Activated CD4-positive, alpha-beta T cell treated with anti-CD3 and anti-CD28 coated beads, Interleukin-2, amount 50 U/mL, for 1 hour (primary cell): ENCODE data around the gene CCT7.
A peak's percentile ranks its signal among the peaks of the same experiment; 100 is the strongest.
"Not testable (repeated sequence)": the region's sequence is repeated elsewhere in the genome, so short reads cannot be mapped to it uniquely, and the experiment has no call there.

ENCODE experiments used
- DNase-seq: peaks from one replicate; pipeline ENCODE4 v3.0.0-alpha.2; 2020

CCT7 gene

GRCh38 chr2:73255907-73256617, 22.0 kb downstream of the CCT7 start:
- DNase-seq, result no peak

- no peak for DNase-seq
Measured at GRCh38 chr2:73256618-73256922, 22.5 kb downstream of the CCT7 start.

- no peak for DNase-seq
Measured at GRCh38 chr2:73257021-73257420, 22.9 kb downstream of the CCT7 start.

- no peak for DNase-seq
Measured at GRCh38 chr2:73257425-73258125, 23.5 kb downstream of the CCT7 start.

DNA sequence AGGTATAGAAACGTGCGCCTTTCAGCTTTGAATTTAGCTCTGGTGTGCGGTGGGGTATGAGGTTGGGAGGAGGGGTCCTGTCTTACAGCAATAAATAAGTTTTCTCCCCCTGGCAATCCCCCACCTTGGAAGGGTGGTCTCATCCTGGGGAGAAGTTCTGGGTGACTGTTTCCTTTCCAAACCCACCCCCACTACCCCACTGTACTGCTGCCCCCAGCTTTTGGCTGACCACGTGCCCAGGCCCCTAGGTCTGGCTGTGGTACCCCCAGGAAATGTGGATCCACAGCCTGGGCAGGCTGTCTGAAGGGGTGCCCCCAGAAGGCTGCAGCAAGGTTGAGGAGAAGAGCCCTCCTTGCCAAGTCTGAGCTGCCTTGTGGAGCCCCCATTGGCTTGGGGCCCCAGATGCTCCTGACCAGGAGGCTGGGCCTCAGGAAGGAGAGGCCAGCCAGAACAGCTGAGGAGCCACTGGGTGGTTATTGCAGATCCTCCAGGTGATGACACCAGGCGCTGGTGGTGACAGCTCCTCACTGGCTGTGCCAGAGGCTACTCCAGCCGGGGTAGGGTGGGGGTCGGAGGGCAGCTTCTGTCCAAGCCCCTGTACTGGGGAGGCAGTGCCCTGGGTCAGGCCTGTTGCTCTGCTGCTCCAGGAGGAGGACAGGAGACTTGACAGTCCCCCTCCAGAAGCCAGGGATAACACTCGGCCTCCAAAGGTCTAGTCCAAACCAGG, 24.2 kb downstream of the CCT7 start:
- DNase-seq, result no peak

DNA sequence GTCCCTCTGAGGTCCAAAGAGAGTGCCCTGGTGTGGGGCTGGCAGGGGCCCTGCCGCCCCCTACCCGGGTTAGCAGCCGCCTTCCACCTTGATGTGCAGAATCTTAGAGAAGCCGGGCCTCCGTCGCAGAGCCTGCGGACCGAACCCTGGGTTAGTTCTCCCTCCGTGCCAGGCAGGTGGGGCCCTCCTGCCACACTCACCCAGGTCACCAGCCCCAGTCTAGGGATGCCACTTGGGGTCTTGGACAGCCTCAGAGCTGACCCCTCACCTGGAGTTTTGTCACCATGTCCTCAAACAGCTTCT, 24.8 kb downstream of the CCT7 start:
- no peak for DNase-seq

GRCh38 chr2:73259276-73259675, 25.2 kb downstream of the CCT7 start:
- no peak for DNase-seq

DNA sequence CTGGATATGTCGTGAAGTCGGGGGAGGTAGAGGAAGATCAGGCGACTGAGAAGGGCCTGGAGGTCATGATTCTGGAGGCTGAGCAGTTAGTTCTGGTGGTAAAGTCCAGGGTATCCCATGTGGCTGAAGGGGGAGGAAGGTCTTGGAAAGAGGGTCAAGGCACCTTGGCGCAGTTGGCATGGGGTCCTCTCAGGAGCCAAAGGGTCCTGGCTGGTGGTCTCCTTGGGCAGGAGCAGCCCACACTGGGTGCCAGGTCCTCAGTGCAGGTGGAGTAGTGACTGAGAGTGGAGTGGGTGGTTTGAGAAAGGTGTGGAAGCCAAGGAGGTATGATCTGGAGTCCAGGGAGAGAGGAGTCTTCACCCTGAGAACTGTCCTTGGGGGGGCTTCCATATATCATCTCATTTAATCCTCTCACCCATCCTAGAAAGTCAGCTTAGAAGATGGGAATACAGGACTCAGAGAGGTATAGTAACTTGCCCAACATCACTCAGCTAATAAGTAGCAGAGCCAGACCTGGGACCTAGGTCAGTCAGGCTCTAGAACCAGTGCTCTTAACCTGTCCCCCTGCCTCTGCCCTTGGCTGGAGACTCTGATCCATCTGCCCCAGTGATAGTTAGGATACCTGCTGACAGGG, 25.7 kb downstream of the CCT7 start:
- no peak for DNase-seq

GRCh38 chr2:73260338-73260984, 26.4 kb downstream of the CCT7 start:
- no peak for DNase-seq

GRCh38 chr2:73262108-73262651, 28.1 kb downstream of the CCT7 start:
- no peak for DNase-seq

GRCh38 chr2:73262691-73263429, 28.8 kb downstream of the CCT7 start:
- not testable (repeated sequence) for DNase-seq

DNA sequence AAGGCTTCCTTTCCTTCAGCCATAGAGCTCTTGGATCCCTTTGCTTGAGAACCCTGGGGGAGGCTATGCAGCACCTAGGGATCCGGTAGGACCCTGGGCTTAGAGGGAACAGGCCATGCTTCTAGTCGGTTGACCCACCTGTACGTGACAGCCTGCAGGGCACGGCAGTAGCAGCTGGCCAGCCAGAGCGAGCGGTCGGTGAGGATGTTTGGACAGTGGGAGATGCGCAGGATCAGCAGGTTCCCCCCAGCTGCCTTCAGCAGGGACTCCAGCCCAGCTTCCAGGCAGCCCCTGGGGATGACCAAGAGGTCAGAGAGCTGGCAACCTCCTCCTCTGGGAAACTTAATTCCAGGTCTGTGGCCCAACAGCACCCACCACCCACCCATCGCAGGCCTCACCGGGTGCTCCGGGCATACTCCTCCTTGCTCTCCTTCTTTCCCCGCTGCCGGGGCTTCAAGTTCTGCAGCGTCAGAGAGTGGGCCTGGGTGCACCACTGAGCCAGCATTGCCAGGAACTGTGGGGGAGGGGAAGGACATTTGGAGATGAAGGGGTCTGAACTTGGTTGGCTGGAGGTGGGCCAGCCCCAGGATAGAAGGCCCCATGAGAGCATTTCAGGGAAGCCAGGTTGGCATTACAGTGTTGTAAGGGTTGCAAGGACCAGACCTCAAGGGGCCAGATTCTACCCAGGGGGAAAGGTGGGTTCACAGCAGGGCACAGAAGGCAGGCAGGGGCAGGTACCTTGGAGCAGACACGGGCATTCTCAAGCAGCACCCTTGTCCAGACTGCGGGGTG, 29.6 kb downstream of the CCT7 start:
- DNase-seq, result no peak

DNA sequence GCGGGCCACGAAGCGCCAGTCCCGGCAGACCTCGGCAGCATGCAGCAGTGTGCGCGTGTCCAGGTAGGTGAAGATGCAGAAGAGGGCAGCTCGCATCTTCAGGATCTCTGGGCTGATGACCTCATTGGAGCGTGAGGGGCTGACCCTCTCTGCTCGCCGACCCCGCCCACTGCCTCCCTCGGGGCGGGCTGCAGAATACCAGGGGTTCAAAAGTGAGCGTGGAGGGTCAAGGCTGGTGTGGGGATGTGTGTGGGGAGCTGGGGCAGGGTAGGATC, 30.2 kb downstream of the CCT7 start:
- no peak for DNase-seq

DNA sequence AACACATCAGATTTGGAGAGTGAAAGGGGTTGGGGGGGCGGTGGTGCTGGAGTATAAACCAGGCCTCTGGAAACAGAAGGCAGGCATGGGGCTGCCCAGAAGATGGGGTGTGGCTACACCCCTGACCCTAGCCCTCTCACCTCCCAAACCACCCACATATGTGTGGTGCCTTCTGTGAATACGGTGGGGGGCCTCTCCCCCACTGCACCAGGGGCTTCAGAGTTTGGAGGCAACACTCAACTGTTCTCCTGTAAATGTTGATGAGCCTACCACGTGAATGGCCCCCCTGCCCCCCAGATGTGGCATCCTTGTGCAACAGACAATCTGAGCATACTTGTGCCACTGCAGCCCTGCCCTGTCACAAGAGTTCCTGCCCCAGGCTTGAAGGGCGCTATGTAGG, 30.7 kb downstream of the CCT7 start:
- no peak for DNase-seq

GRCh38 chr2:73265298-73266060, 31.4 kb downstream of the CCT7 start:
- DNase-seq, result no peak

GRCh38 chr2:73266061-73266901, 32.2 kb downstream of the CCT7 start:
- no peak for DNase-seq

- DNase-seq, result no peak
Measured at GRCh38 chr2:73267008-73267407, 32.9 kb downstream of the CCT7 start.

- no peak for DNase-seq
Measured at GRCh38 chr2:73268366-73268829, 34.3 kb downstream of the CCT7 start.

- DNase-seq, result peak; percentile 74
Measured at GRCh38 chr2:73268830-73269685, 35.0 kb downstream of the CCT7 start.
